GM21447 (cell line): ENCODE results near the gene MMP24.
"Not testable (repeated sequence)": the region's sequence is repeated elsewhere in the genome, so short reads cannot be mapped to it uniquely, and the experiment has no call there.

Source experiments
- ATAC-seq: cut with Tn5 transposase; IDR thresholded peaks from one replicate; pipeline ENCODE4 v1.9.1; 2021; ENCODE audit not compliant: unreplicated experiment

Gene MMP24

DNA sequence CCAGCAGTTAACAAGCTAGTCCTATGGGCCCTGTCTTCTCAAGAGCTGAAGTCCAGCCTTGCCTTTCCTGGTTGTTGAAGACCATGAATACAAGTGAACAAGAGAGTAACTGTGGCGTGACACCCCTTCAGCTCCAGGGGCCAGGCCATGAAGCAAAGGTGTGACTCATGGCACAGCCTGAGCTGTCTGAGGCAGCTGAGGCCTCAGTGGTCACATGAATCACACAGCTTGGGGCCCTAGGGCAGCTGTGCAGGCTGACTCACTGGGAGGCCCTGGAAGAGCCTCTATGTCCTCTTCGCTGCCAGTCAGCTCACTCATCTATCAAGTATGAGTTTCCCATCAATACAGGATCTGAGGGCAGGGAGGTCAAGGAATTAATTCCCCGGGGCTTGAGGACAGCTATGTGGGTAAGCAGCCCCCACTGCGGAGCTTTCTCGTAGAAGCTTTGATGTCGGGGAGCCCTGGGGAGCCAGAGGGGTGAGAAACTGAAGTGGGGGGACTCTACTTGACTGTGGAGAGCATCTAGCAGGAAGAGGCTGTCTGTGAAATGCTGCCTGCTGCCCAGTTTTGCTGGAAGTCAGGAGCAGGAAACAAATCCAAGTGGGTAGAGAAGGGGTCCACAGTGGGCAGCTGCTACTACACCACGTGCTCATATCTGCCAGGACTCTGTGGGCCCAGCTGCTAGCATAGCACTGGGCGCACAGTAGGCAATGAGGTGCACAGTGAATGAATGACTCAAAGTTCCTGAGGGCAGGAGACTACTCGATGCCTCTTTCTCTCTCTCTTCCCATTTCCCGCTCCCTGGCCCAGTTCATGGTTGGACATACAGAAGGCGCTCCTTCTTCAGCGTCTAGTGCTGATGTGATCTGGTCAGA, 79.4 kb downstream of the MMP24 start:
- no peak for ATAC-seq

DNA sequence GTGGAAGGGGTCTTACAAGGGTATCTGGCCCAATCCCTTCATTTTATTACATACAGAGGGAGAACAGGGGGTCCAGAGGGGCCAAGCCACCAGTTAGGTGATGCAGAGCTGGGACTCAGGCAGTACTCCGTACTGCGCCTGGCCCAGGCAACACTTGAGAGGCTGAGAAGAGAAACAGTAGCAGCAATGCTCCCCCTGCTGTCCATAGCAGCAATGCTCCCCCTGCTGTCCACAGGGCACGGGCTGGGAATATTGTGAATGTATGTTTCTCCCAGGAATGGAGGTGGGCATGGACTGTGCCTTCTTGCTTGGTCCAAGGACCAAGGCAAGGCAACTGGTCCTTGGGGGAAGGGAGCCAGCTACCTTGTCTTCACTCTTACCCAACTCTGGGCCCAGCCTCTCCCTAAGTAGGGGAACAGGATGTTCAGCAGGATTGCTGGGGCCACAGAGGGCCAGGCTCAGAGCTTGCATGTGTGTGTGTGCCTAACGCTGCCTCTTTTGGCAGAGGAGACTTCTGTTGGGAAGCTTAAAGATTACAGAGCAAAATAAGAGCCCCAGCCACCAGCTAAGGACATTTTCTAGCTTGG, 80.5 kb downstream of the MMP24 start:
- ATAC-seq, result no peak

DNA sequence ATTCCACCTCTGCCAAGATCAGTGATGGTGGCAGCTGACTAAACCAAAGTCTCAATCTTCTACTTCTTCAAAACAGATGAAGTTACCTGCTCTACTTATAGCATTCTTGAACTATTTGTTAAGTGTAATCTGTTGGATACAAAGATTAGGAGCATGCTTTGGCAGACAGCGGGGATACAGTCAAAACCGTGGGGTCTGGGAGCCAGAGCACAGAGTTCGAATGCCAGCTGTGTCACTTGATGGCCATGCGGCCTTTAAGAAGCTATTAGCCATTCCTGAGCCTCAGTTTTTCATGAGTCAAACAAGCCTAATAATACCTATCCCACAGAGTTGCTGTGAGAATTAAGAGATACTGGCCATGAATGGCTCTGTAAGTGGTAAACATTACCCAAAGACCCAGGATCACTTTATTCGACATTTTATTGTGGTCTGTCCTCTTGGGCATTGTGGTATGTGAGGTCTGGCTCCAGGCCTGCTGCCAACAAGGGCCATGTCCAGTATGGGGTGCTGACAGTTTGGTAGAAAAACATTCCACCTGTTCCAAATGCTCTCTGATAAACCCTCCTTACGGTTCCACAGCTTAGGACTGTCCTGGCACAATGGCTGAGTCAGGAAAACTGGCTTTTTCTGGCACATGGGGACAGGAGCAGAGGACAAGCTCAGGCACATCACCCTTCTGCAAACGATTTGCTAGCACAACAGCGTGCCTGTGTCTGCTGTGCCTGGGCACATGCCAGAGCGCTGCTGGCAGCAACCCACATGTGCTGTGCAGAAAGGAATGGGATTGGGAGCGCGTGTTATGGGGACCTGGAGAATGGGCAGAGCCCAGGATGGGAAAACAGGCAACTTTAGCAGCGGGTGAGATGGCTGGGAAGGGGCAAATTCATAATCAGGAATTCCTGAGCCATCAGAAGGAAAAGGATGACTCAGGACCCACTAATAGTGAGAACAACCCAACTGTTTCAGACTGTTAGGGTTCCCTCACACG, 81.5 kb downstream of the MMP24 start:
- ATAC-seq, result no peak

DNA sequence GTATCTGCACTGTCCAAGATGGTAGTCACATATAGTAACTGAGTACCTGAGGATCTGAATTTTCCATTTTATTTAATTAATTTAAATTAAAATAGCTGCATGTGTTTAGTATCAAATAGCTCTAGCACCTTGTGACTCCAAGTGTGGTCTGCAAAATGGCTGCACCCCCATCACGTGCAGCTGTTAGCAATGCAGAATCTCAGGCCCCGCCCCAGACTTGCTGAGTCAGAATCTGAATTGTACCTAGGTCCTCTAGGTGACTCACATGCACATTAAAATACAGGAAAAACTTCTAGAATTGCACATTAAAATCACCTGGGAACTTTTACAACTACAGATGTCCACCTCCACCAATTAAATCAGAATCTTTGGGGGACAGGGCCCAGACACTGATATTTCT, 84.9 kb downstream of the MMP24 start:
- no peak for ATAC-seq

DNA sequence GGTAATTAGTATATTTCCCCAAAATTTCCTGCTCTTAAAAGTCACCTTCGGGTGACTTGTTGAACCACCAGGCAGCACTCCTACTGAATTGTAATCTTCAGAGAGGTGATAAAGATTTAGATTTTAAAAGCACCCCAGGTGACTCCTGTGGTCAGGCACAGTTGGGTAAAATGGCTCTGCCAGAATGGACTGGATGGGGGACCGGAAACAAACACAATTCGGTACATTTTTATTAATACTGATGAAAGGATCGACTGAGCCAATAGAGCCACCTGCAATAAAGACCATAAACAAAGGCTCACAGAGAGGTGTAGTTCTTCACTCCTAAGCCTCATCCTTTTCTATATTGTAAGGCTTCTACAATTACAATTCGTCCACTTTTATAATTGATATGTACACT, 85.3 kb downstream of the MMP24 start:
- no peak for ATAC-seq

DNA sequence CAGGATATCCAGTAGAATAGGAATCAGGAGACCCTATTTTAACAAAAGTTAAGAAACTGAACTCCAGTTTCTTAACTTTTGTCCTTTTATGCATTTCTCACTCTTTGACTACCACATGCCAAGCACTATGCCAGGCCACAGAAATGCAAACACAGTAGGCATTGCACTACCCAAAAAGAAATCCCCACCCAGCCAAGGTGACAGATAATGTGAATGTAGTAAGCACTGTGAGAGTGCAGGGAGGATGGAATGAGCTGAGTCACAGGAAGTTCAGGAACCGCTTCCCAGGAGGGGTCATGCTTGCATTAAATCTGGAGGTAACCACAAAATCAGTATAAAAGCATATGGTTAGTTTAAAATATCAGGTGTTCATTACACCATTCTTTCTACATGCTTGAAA, 85.8 kb downstream of the MMP24 start:
- no peak for ATAC-seq

DNA sequence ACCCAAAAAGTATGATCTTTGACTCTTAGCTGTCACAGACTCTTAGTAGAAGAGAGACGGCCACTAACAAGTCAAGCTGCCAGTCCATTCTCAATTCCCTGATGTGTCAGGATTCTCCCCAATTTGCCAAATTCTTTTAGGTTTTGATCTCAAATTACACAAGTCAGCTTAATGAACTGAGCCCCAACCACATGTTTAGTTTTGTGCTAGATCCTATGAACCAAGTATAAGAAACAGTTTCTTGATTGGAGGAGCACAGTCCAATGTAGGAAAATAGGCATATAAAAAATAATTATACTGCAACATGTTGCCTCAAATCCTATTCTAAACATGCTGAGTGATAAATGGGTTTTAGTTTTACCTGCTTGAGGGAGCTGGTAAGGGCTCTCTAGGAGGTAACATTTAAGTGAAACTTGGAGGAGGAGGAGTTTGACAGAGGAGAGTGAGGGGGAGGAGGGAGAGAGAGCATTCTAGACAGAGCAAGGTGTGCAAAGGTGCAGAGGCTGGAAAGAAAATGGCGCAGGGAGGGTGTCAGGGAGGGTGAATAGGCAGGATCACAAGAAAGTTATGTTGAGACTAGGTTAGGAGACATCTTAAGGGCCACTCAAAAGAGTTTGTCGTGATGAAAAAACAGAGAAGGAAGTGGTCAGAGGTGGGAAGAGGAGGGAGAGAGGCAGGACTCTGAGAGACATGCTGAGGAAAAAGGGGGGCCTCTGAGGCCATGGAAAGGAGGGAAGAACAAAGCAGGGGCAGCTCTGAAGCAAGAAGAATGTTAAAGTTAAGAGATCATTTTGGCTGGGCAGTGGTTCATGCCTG, 88.5 kb downstream of the MMP24 start:
- ATAC-seq, result no peak

DNA sequence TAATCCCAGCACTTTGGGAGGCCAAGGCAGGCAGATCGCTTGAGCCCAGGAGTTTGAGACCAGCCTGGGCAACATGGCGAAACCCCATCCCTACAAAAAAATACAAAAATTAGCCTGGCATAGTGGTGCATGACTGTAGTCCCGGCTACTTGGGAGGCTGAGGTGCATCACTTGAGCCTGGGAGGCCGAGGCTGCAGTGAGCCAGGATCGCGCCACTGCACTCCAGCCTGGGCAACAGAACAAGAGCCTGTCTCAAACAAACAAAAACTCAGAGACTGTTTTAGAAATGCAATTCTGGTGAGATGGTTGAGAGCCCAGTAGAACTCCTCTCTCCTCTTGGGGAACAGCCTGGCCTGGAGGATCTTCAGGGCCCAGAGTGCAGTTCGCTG, 89.1 kb downstream of the MMP24 start:
- not testable (repeated sequence) for ATAC-seq

DNA sequence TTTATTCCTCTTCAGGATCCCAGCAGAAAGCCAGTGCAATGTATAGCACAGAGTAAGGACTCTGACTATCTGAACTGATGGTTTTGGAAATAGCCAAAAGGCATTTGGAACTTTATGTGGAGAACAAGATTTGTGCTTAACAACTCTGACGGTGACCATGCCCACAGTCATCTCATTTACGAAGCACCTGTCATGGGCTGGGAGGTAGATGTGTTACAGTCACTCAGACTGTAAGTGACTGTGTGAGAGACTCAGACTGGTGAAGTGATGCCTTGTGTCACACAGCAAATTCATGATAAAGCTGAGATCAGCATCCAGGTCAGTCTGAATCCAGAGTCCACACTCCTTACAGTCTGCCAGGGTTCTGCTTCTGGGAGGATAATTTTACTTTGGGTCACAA, 89.6 kb downstream of the MMP24 start:
- ATAC-seq, result no peak

DNA sequence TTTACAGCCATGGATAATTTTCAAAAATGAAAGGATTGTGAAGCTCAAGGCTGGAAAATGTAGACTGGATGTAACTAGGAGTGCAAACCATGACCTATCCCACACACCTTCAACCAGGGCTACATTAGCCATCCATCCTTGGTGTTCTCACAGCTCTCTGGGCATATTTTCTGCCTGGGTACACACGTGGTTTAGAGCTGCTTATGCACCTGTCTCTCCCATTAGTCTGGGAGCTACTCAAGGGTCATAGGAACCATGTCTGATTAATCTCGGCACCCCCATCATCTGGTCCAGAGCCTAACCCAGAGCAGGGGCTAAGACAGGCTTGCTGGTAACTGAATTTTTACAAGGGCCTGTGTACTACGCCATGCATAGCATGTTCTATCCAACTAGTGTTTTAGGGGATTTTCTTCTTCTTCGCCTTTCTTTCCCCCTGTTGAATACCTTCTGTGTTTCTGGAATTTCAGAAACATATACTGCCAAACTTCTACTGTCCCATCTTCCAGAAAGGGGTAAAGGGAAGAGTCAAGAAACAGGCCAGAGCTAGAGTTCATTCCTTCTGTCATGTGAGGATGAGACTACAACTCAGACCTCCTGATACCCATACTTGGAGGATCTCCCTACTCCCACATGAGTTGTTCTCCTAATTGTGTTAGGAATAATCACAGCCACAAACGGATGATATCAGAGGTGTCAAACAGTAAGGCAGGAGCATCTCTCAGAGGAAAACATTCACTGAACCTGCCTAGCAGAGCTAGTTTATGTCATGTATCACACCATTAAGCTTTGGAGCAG, 91.1 kb downstream of the MMP24 start:
- no peak for ATAC-seq

DNA sequence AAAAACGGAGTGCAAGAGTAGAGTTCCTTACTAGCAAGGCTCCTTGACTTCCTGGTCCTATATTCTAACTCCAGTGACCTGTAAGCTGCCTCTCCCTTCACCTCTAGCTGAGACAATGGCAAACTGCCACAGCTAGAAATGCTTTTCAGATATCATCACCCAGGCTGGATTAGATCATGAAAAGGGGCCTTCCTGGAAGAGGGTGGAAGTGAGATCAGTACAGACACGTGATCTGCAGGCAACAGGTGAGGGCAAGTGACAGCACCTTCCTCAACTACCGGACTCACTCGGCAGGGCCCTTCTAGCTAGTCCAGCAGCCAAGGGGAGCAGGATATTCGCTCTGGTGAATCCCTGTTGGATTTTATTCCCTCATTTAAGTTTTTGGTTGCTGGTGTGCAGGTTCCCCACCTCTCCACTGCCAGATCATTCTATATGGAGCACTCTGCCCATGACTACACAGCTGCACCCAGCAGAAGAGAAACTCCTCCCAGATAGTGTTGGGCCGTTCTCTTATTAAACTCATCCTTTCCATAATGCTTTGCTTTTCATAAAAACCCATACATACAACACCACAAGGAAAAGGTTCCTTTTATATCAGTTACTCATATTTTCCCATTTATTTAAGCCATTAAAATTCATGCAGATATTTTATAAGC, 92.1 kb downstream of the MMP24 start:
- no peak for ATAC-seq

DNA sequence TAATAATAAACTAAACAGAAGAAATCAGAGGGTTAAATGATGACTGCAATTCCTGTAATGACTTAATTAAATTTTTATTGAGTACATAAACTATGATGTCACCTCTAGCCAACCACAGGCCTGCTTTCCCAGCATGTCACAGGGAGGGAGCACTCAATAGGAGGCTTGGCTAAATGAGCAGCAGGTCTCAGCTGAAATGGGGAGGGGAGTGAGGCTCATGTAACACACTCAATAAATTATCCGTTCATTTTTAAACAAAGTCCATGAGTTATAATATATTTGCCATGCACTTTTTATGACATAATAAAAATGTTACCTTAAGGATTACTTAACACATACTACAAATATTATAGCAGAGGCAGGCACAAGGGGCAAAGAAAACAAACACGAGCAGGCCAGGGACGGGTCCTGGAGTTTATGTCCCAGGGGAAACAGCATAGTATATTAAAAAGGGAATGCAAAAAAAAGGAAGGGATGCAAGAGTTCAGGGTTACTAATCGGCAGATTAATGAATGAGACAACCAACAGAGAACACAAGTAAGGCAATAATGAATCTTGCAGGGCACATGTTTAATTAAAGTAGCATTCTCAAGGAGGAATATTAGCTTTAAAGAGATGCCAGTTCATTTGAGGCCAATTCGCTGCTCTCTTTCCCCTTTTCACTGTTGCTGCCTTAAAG, 92.8 kb downstream of the MMP24 start:
- no peak for ATAC-seq

DNA sequence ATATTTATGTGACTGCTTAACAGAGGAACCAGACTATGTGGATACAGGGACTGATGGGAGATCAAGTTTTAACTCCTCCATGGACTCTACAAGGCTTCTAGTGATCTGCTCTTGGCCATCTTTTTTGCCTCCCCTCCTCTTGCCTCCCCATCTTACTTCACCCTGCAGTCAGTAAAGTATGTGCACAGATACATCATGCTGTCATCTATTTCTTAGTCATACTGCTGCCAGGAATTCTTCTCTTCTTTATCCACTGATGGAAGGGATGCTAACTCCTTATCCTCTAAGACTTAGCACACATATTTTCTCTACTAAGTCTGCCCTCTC, 93.3 kb downstream of the MMP24 start:
- ATAC-seq, result no peak

DNA sequence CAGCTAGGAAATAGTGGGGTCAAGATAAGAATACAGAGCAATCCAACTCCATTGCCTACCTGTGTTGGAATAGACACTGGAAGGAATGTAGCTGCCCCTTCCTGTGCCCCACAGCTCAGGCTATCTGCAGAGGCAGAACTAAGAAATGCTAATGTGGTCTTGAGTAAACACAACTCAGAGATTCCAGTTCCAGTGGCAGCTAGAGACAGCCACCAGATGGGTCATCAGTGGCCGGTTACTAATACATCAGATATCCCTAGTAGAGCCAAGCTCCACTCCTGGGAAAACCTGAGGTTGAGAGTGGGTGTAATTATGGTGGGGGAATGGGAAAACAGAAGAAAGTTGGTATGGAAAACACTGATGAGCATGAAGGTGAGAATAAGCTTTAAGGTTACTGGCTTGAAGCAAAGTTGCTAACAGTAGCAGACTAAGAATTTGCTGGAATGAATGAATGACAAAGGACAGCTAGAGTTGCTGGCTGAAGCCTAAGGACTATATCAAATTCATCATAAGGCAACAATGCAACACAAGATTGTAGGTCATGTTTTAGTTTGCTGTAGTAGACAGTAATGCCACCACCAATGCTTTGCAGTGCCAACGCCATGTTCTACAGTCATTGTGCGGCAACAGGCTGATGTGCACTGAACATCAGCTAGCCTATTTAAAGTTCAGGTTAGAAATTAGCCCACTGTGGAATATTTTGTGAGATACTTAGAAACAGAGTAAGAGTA, 94.1 kb downstream of the MMP24 start:
- no peak for ATAC-seq

DNA sequence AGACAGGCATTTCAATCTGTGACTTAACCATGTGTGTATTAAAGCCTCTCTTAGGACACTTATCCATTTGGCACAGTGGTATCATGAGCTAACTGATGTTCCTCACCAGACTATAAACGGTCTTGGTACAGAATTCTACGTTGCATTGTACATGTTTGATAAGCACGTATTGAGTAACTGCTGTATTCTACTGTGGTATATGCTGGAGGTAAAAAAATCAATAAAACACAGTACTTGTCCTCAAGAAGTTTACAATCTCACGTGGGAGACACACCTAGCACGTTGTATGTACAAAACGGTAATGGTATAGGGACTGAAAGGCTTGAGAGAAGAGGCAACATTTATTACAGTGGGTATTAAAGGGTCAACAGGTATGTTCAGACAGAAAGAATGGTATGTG, 98.9 kb downstream of the MMP24 start:
- ATAC-seq, result no peak

DNA sequence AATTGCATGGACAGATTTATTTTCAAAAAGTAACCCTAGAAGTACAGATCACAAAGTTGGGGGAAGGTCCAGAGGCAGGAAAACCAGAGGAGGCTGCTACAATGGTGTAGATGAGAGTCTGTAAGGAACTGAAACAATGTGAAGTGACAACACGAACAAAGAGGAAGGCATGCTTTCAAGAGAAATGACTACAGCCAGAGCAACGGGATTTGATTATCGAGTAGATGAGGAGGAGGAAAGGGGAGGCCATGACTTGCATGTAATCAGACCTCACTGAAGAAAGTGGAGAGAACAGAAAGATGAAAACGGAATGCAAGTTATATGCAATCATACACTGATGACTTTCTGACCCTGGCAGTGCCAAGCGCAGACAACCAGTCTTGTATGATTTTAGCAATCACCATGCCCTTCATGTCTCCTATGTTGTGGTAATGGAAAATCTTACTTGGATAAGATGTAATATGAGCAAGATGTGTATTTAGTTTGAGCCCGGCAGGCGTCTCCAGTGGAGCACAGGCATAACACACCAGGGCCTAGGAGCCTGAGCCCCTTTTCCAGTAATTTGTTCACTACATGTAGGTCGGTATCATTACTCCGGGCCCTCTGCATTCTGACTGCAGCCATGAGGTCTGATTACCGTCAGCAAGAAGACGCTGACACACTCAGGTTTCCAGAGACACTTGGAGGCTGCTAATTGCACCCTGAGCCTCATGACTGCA, 99.7 kb downstream of the MMP24 start:
- ATAC-seq, result no peak
